HepG2 (cell line): ENCODE results near the gene ZMYND8. TPM values are rescaled to one million over a fixed set of nuclear protein-coding genes. Genes with fewer than 3 reads are reported as not detected.

Experiments used
- ASH2L ChIP-seq: fragments of 300-600, 200-600 bp; sonication (generic); IDR thresholded peaks from 2 replicates; pipeline ENCODE4 v1.7.0; 2017; ENCODE audit warnings: low read depth, mild to moderate bottlenecking, moderate library complexity, mixed read lengths, low read length; ENCODE audit not compliant: insufficient read length
- ATF7 ChIP-seq, 2 experiments: fragments of 450-650 bp in 1 of 2; sonication (generic) in 1 of 2; formaldehyde crosslinking in 1 of 2; IDR thresholded peaks; 2 replicates each; pipeline versions ENCODE4 v1.4.0 to v1.6.1; 2016 to 2020; ENCODE audit warnings: antibody characterized with exemption in 1 of 2, mild to moderate bottlenecking in 1 of 2, missing genetic modification reagents in 1 of 2
- CREB3 ChIP-seq: sonication (generic); formaldehyde crosslinking; IDR thresholded peaks from 2 replicates; pipeline ENCODE4 v1.5.0; 2020; ENCODE audit warnings: missing genetic modification reagents
- EHMT2 ChIP-seq: fragments of 200-600 bp; sonication (generic); IDR thresholded peaks from 2 replicates; pipeline ENCODE4 v1.7.0; 2017; ENCODE audit warnings: antibody characterized with exemption, low read depth, low read length, borderline replicate concordance
- FIP1L1 ChIP-seq: fragments of 200-400 bp; formaldehyde crosslinking; IDR thresholded peaks from 2 replicates; pipeline ENCODE4 v1.6.1; 2018; ENCODE audit warnings: low read depth, mild to moderate bottlenecking, low read length, moderate library complexity, borderline replicate concordance; ENCODE audit not compliant: insufficient read depth
- GPN1 ChIP-seq: sonication (generic); formaldehyde crosslinking; IDR thresholded peaks from 2 replicates; pipeline ENCODE4 v1.5.1; 2020; ENCODE audit warnings: missing genetic modification reagents, borderline replicate concordance
- GZF1 ChIP-seq: sonication (generic); formaldehyde crosslinking; IDR thresholded peaks from 2 replicates; pipeline ENCODE4 v1.5.1; 2020; ENCODE audit warnings: mild to moderate bottlenecking, missing genetic modification reagents
- KAT7 ChIP-seq: IDR thresholded peaks from 2 replicates; pipeline ENCODE4 v1.6.1; 2018; ENCODE audit warnings: borderline replicate concordance, missing compliant biosample characterization
- KMT2A ChIP-seq: sonication (generic); formaldehyde crosslinking; IDR thresholded peaks from 2 replicates; pipeline ENCODE4 v1.4.0; 2020; ENCODE audit warnings: missing genetic modification reagents
- MAZ ChIP-seq, 2 experiments: sonication (generic) in 1 of 2; formaldehyde crosslinking in 1 of 2; IDR thresholded peaks; 2 replicates each; pipeline versions ENCODE4 v1.5.0 to v1.6.1; 2012 to 2020; ENCODE audit warnings: low read depth in 2 of 2, mild to moderate bottlenecking in 2 of 2, borderline replicate concordance in 1 of 2, improper control_type of control experiment in 1 of 2, low read length in 1 of 2, missing genetic modification reagents in 1 of 2, moderate library complexity in 1 of 2
- MIXL1 ChIP-seq: IDR thresholded peaks from 2 replicates; pipeline ENCODE4 v1.6.1; 2016
- MTERF4 ChIP-seq: sonication (generic); formaldehyde crosslinking; IDR thresholded peaks from 2 replicates; pipeline ENCODE4 v1.8.0; 2023; ENCODE audit warnings: mild to moderate bottlenecking, missing genetic modification reagents
- MTF2 ChIP-seq: sonication (generic); formaldehyde crosslinking; IDR thresholded peaks from 2 replicates; pipeline ENCODE4 v1.5.0; 2020; ENCODE audit warnings: missing genetic modification reagents, borderline replicate concordance
- NCOA5 ChIP-seq: sonication (generic); formaldehyde crosslinking; IDR thresholded peaks from 2 replicates; pipeline ENCODE4 v1.4.0; 2020; ENCODE audit warnings: missing genetic modification reagents
- SIX4 ChIP-seq: sonication (generic); formaldehyde crosslinking; IDR thresholded peaks from 2 replicates; pipeline ENCODE4 v1.4.0; 2020; ENCODE audit warnings: missing genetic modification reagents
- SNAPC5 ChIP-seq: sonication (generic); formaldehyde crosslinking; IDR thresholded peaks from 2 replicates; pipeline ENCODE4 v1.8.1; 2023; ENCODE audit warnings: mild to moderate bottlenecking, missing genetic modification reagents, borderline replicate concordance
- SOX13 ChIP-seq, 3 experiments: fragments of 450-650 bp in 1 of 3; sonication (generic) in 1 of 3; formaldehyde crosslinking in 1 of 3; IDR thresholded peaks in 2 of 3; conservative IDR thresholded peaks in 1 of 3; 2 replicates each; pipeline versions ENCODE4 v1.5.0 to v1.6.1; 2016 to 2020; ENCODE audit warnings: antibody characterized with exemption in 1 of 3, mild to moderate bottlenecking in 1 of 3, missing compliant biosample characterization in 1 of 3, missing genetic modification reagents in 1 of 3, moderate library complexity in 1 of 3
- SRSF1 ChIP-seq: fragments of 200-400 bp; formaldehyde crosslinking; optimal IDR thresholded peaks from 2 replicates; pipeline ENCODE3; 2017; ENCODE audit warnings: mild to moderate bottlenecking, low read depth, low read length, moderate library complexity
- TBP ChIP-seq: sonication (generic); formaldehyde crosslinking; IDR thresholded peaks from 2 replicates; pipeline ENCODE4 v1.5.0; 2020; ENCODE audit warnings: missing genetic modification reagents
- U2AF2 ChIP-seq: fragments of 200-400 bp; formaldehyde crosslinking; IDR thresholded peaks from 2 replicates; pipeline ENCODE4 v1.6.1; 2017; ENCODE audit warnings: low read depth, mild to moderate bottlenecking, low read length
- ZFP1 ChIP-seq: IDR thresholded peaks from 2 replicates; pipeline ENCODE4 v1.6.1; 2016
- ZNF329 ChIP-seq: sonication (generic); formaldehyde crosslinking; IDR thresholded peaks from 2 replicates; pipeline ENCODE4 v1.9.0; 2021; ENCODE audit warnings: low read depth, mild to moderate bottlenecking, missing genetic modification reagents
- ZNF382 ChIP-seq: sonication (generic); formaldehyde crosslinking; IDR thresholded peaks from 2 replicates; pipeline ENCODE4 v1.5.0; 2020; ENCODE audit warnings: missing genetic modification reagents, mild to moderate bottlenecking, borderline replicate concordance
- ZNF672 ChIP-seq: sonication (generic); formaldehyde crosslinking; IDR thresholded peaks from 2 replicates; pipeline ENCODE4 v1.8.1; 2022; ENCODE audit warnings: missing genetic modification reagents
- ZNF788 ChIP-seq: sonication (generic); formaldehyde crosslinking; IDR thresholded peaks from 2 replicates; pipeline ENCODE4 v1.5.0; 2020; ENCODE audit warnings: mild to moderate bottlenecking, missing genetic modification reagents, borderline replicate concordance
- ZNF790 ChIP-seq: sonication (generic); formaldehyde crosslinking; IDR thresholded peaks from 2 replicates; pipeline ENCODE4 v1.8.0; 2022; ENCODE audit warnings: missing genetic modification reagents, mild to moderate bottlenecking, borderline replicate concordance
- ZNF879 ChIP-seq: sonication (generic); formaldehyde crosslinking; IDR thresholded peaks from 2 replicates; pipeline ENCODE4 v1.8.1; 2023; ENCODE audit warnings: missing genetic modification reagents
- ZSCAN25 ChIP-seq: sonication (generic); formaldehyde crosslinking; IDR thresholded peaks from 2 replicates; pipeline ENCODE4 v1.8.0; 2022; ENCODE audit warnings: mild to moderate bottlenecking, missing genetic modification reagents
- polyA plus RNA-seq, 8 experiments: library from polyadenylated mRNA; depleted of rRNA in 3 of 8; stranded (reverse) in 7 of 8; unstranded in 1 of 8; fragments of >200 nt; fragmentation: Illumina TruSeq in 4 of 8; extraction: Trizol in 4 of 8; gene quantifications; 2 replicates each; pipeline versions ENCODE4 v1.2.1 to v1.2.3, GENCODE V29; 2011 to 2016; ENCODE audit warnings: low read depth in 4 of 8, missing spikeins in 1 of 8, mixed read lengths in 1 of 8; ENCODE audit not compliant: insufficient read depth in 1 of 8
- total RNA-seq, 5 experiments: library from RNA; depleted of rRNA; stranded (reverse); fragments of >200 nt; fragmentation: Illumina TruSeq; extraction: Trizol; gene quantifications; 2 replicates each; pipeline ENCODE4 v1.2.3, GENCODE V29; 2016; ENCODE audit warnings: low read depth in 1 of 5

The ZMYND8 gene
- total and polyA plus RNA-seq, 2 of the 13 experiments (the other 11 are each of a cell fraction or from before 2014, with no cell fraction given), result 53.9 to 84.7 TPM

- TF ChIP-seq ASH2L (peak; percentile 86), SIX4 (no peak), ATF7 (IDR thresholded peaks at IDR 0.05) (no peak), ATF7 (CRISPR knock-in tag; IDR thresholded peaks at IDR 0.05) (no peak), SRSF1 (no peak), KMT2A (CRISPR knock-in tag) (no peak; the same call in none of the 2 replicates), SOX13 (IDR thresholded peaks at IDR 0.05) (no peak), SOX13 (CRISPR knock-in tag; conservative IDR thresholded peaks at IDR 0.05 in 1 of 2, IDR thresholded peaks at IDR 0.05 in 1 of 2) (no peak), MTF2 (CRISPR knock-in tag) (no peak), CREB3 (0 out of 2 replicates have a peak, but pooled peaks have one; percentile 4), U2AF2 (no peak), ZNF788 (no peak), ZNF790 (CRISPR knock-in tag) (peak; percentile 23; the same call in 1 of the 2 replicates), ZNF382 (CRISPR knock-in tag) (no peak), KAT7 (peak; percentile 66; the same call in 1 of the 2 replicates), GPN1 (CRISPR knock-in tag) (no peak), EHMT2 (no peak), MTERF4 (CRISPR knock-in tag) (no peak), FIP1L1 (0 out of 2 replicates have a peak, but pooled peaks have one; percentile 35), NCOA5 (no peak), ZNF672 (CRISPR knock-in tag) (no peak), MIXL1 (CRISPR knock-in tag) (no peak), GZF1 (CRISPR knock-in tag) (0 out of 2 replicates have a peak, but pooled peaks have one; percentile 44), ZNF329 (no peak), MAZ (IDR thresholded peaks at IDR 0.05; ENCODE audit: borderline replicate concordance, low read depth, low read length) (0 out of 2 replicates have a peak, but pooled peaks have one; percentile 8), MAZ (CRISPR knock-in tag; IDR thresholded peaks at IDR 0.05; ENCODE audit: low read depth) (no peak), ZFP1 (CRISPR knock-in tag) (no peak), ZSCAN25 (CRISPR knock-in tag) (no peak), TBP (CRISPR knock-in tag) (no peak), ZNF879 (CRISPR knock-in tag) (no peak), SNAPC5 (CRISPR knock-in tag) (0 out of 2 replicates have a peak, but pooled peaks have one; percentile 47)
Measured at GRCh38 chr20:47318586-47319516, 37.6 kb downstream of the ZMYND8 start (continued).
